ENCODE measurements around the gene GP5.

DNA sequence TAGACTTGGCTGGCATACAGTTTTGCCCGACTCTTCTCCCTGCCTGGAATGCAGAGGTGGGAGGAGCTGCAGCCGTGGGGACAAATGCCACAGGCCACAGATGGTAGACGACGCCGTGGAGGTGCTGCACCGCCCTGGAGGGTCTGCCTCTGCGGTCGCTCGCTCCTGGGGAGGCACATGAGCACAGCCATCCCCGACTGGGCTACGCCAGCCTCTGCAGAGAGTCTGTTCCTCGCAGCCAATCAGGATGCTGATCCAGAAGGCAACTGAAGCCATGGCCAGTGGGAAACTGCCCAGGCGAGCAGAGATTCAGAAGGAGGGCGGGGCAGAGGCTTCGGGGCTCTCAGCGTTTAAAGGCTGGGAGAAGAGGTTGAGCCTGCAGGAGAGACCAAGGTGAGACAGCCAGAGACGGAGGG is 17.6 kb downstream of the GP5 start:
- TF ChIP-seq, protein P1, sequence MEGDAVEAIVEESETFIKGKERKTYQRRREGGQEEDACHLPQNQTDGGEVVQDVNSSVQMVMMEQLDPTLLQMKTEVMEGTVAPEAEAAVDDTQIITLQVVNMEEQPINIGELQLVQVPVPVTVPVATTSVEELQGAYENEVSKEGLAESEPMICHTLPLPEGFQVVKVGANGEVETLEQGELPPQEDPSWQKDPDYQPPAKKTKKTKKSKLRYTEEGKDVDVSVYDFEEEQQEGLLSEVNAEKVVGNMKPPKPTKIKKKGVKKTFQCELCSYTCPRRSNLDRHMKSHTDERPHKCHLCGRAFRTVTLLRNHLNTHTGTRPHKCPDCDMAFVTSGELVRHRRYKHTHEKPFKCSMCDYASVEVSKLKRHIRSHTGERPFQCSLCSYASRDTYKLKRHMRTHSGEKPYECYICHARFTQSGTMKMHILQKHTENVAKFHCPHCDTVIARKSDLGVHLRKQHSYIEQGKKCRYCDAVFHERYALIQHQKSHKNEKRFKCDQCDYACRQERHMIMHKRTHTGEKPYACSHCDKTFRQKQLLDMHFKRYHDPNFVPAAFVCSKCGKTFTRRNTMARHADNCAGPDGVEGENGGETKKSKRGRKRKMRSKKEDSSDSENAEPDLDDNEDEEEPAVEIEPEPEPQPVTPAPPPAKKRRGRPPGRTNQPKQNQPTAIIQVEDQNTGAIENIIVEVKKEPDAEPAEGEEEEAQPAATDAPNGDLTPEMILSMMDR (IDR thresholded peaks at IDR 0.05), result no peak
- no peak for TF ChIP-seq POLR2AphosphoS5 (IDR thresholded peaks at IDR 0.05)
- TF ChIP-seq POLR2A (IDR thresholded peaks at IDR 0.05), result no peak
- no peak for TF ChIP-seq EP300 (IDR thresholded peaks at IDR 0.05; ENCODE audit: low read depth)
